VCaP (cell line): ENCODE results near the gene CEP290.

Source experiments
- H3K27ac ChIP-seq: fragments of 450-650 bp; 2 replicates; pipeline ENCODE4 v1.5.1; 2017
- TF ChIP-seq, protein P1 (sequence below): fragments of 450-650 bp; conservative IDR thresholded peaks from 2 replicates; pipeline ENCODE4 v1.5.1; 2017; ENCODE audit warnings: mild to moderate bottlenecking, moderate library complexity

The CEP290 gene

DNA sequence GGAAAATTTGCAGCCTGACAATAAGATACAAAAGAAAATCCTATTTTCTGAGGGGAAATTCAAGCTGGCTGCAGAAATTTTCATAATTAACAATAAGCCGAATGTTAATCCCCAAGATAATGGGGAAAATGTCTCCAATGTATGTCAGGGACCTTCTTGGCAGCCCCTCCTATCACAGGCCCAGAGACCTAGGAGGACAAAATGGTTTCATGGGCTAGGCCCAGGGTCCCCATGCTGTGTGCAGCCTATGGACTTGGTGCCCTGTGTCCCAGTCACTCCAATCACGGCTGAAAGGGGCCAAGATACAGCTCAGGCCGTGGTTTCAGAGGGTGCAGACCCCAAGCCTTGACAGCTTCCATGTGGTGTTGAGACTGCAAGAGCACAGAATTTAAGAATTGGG lies 123.9 kb downstream of the CEP290 start:
- TF ChIP-seq, protein P1, sequence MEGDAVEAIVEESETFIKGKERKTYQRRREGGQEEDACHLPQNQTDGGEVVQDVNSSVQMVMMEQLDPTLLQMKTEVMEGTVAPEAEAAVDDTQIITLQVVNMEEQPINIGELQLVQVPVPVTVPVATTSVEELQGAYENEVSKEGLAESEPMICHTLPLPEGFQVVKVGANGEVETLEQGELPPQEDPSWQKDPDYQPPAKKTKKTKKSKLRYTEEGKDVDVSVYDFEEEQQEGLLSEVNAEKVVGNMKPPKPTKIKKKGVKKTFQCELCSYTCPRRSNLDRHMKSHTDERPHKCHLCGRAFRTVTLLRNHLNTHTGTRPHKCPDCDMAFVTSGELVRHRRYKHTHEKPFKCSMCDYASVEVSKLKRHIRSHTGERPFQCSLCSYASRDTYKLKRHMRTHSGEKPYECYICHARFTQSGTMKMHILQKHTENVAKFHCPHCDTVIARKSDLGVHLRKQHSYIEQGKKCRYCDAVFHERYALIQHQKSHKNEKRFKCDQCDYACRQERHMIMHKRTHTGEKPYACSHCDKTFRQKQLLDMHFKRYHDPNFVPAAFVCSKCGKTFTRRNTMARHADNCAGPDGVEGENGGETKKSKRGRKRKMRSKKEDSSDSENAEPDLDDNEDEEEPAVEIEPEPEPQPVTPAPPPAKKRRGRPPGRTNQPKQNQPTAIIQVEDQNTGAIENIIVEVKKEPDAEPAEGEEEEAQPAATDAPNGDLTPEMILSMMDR = no peak
- H3K27ac ChIP-seq = no peak overlapping the region

DNA sequence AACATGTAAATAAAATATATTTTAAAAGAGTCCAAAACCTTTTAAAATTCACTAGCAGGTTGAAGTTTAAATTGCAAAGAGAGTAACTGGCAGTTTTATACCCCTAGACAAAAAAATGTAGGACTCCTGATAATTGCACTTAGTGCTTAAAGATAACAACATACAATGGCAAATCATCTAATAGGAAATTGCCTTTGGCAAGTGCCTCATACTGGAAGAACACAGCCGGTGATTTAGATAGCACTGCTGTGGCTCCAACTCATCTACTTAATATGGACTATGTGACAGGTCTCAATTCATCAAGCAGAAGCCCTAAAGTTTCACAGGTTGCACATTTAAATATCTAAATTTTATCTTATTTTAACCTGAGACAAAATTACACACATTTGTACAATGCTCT lies 126.1 kb downstream of the CEP290 start:
- TF ChIP-seq, protein P1 = no peak
- no peak overlapping the region for H3K27ac ChIP-seq

DNA sequence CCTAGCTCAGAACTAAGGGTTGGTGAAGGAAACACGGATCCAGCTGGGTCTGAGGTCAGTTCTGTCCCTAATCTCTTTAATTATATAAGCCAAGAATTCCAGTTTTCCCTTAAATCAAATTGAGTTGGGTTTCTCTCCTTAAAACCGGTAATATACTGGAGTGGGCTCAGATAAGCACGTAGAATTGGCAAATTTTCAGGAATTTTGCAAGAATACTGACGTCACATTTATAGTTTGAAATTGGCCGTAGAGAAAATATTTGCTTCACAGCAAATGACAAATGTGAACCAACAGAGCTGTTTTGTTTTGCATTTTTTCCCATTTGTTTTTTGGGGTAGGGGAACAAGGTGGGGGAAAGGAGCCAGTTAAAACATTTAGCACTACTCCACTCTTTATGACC lies 130.1 kb downstream of the CEP290 start:
- TF ChIP-seq, protein P1 = no peak
- no peak overlapping the region for H3K27ac ChIP-seq

DNA sequence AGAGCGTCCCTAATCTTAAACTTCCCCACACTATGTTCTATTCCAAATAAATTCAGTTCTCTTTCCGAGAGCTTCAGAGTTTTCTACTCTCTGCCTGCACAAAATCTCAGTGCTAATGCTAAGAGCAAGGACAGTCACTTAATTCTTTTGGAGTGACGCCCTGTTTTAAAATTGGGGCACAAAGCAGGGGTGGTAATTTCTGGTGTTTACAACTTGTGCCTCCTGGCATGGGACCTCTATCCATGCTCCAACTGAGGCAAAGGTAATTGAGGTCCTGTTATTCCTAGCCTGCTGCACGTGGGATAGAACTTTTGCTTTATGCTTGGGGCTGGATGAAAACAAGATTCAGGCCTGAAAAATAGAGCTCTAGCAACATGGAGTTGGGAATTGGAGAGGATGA lies 135.5 kb downstream of the CEP290 start:
- TF ChIP-seq, protein P1 = no peak

DNA sequence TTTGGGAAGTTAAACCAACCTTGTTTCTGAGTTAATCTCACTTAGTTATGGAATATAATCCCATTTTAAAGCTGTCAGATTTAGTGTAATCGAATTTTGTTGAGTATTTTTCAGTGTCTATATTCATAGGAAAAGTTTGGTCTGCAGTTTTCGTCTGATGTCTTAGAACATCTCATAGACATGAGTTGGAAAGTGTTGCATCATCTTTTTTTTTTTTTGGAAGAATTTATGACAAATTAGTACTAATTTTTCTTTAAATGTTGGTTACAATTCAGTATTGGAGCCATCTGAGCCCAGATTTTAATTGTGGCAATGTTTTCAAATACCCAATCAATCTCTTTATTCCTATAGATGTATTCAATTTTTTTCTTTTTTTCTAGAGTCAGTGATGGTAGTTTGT lies 140.6 kb downstream of the CEP290 start:
- TF ChIP-seq, protein P1 = no peak
- H3K27ac ChIP-seq = no peak overlapping the region

More for the DNA sequence above, 135.5 kb downstream of the CEP290 start:
- no peak overlapping the region for H3K27ac ChIP-seq
